ENCODE data around the gene CABYR.
A peak's percentile ranks its signal among the peaks of the same experiment; 100 is the strongest.

CABYR gene

GRCh38 chr18:24161304-24161703 lies 22.4 kb downstream of the CABYR start:
- Histone ChIP-seq H3K9me3 (no peaks in the 10 kb centered on the region), H3K27ac (no peak overlapping the region), H4K20me1 (no peaks in the 10 kb centered on the region), H3K27me3 (no peaks in the 10 kb centered on the region), H3K4me1 (no peaks in the 10 kb centered on the region), H3K36me3 (peaks cover 63% of the 10 kb centered on the region), H3K4me2 (no peak overlapping the region), H3K4me3 (no peak overlapping the region), H3K9ac (no peak overlapping the region)
- TF ChIP-seq Cebpa-rat (IDR thresholded peaks at IDR 0.05) = no peak

- H3K4me1 ChIP-seq = no peaks in the 10 kb centered on the region
- peaks cover 38% of the 10 kb centered on the region for H3K36me3 ChIP-seq
- no peaks in the 10 kb centered on the region for H4K20me1 ChIP-seq
- no peak overlapping the region for H3K4me2 ChIP-seq
- TF ChIP-seq Cebpa-rat (IDR thresholded peaks at IDR 0.05) = no peak
- H3K27ac ChIP-seq = no peak overlapping the region
- H3K9ac ChIP-seq = no peak overlapping the region
- H3K4me3 ChIP-seq = no peak overlapping the region
- no peaks in the 10 kb centered on the region for H3K27me3 ChIP-seq
- H3K9me3 ChIP-seq = no peaks in the 10 kb centered on the region
These were observed 29.6 kb downstream of the CABYR start for GRCh38 chr18:24168496-24168895.

- Histone ChIP-seq H3K4me3 (no peak overlapping the region), H3K9me3 (no peaks in the 10 kb centered on the region), H3K4me1 (no peaks in the 10 kb centered on the region), H3K27ac (no peak overlapping the region), H3K27me3 (no peaks in the 10 kb centered on the region), H4K20me1 (no peaks in the 10 kb centered on the region), H3K36me3 (peaks cover 33% of the 10 kb centered on the region), H3K4me2 (no peak overlapping the region), H3K9ac (no peak overlapping the region)
- no peak for TF ChIP-seq Cebpa-rat (IDR thresholded peaks at IDR 0.05)
These were observed 31.5 kb downstream of the CABYR start for GRCh38 chr18:24170360-24170759.

DNA sequence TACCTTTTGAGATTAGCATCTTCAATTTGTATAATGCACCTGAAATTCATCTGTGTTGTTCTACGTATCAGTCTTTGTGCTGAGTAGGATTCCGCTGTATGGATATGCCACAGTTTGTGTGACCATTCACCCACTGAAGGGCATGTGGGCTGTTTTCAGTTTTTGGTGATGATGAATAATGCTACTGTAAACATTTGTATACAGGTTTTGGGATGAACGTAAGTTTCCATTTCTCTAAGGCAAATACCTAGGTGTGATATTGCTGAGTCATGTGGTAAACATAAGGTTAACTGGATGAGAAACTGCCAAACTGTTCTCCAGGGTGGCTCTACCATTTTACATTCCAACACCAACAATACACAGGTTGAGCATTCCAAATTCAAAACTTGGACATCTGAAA lies 35.1 kb downstream of the CABYR start:
- Histone ChIP-seq H3K4me3 (no peak overlapping the region), H3K4me1 (peaks cover 18% of the 10 kb centered on the region), H3K4me2 (no peak overlapping the region), H4K20me1 (no peaks in the 10 kb centered on the region), H3K27me3 (no peaks in the 10 kb centered on the region), H3K9me3 (no peaks in the 10 kb centered on the region), H3K36me3 (peaks cover 15% of the 10 kb centered on the region; the same call in 1 of the 2 replicates), H3K27ac (no peak overlapping the region), H3K9ac (no peak overlapping the region)
- no peak for TF ChIP-seq Cebpa-rat (IDR thresholded peaks at IDR 0.05)

DNA sequence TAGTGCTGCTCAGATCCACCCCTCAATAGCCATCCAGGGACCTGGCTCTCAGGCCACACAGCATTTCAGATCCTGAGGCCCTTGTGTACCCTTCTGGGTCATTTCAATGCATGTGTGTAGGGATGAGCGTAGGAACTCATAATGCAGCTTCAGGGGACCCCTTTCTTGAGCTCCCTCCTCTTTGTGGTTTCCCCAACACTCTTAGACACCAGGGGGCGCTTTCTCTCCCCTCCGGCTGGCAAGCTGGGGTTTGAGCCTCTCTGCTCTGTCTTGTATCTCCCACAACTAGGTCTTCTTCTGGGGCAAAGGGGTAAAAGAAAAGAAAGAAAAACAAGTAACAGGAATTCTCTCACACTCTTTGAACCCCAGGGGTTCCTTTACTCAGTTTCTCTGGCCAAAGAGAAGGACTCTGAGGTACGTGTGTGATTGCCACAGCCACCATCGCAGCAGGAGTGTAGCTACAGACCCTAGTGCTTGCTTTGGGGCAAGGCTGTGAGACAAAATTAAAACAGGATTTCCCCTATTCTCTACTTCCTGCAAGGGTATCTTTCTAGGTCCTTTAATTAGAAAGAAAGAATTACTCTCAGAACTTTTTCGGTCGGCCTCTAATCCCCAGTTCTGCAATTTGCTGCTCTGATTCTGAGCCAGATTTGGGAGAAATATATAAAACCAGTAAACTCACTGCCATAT lies 38.0 kb downstream of the CABYR start:
- H3K4me3 ChIP-seq = peak overlapping the region; percentile 26; the same call in 1 of the 2 replicates
- peak overlapping the region; percentile 70 for H3K4me2 ChIP-seq

DNA sequence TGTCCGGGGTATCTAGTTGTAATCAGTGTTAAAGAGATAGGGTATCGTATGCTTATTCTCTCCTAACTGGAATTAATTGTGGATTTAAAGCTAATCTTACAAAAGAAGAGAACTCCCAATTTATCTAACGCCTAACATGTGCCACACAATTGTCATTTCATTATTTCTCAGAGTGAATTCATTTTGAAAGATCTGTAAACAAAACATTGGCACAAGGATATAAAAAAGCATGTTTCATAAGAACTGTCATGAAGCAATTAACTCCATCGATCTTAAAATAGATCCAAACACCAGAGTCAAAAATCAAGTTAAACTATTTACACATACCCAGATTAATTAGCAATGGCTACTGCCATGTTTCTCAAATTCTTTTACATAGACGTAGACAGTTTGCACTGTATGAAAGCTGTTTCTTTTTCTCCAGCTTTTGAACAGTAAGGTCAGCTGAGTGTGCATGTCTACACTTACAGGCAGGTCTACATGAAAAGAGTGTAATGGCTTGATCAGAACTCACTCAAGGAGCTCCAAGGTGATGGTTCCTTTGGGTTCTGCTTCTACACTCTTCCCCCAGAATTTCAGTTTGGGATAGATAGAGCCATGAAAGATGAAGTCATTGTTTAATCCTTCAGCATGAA lies 38.8 kb downstream of the CABYR start:
- Histone ChIP-seq H3K4me2 (peak overlapping the region; percentile 70), H3K9ac (no peak overlapping the region), H3K36me3 (peaks cover 14% of the 10 kb centered on the region; the same call in 1 of the 2 replicates)

More for the DNA sequence above, 38.0 kb downstream of the CABYR start:
- TF ChIP-seq Cebpa-rat (IDR thresholded peaks at IDR 0.05) = no peak
- Histone ChIP-seq H4K20me1 (no peaks in the 10 kb centered on the region), H3K9me3 (no peaks in the 10 kb centered on the region), H3K36me3 (peaks cover 14% of the 10 kb centered on the region; the same call in 1 of the 2 replicates), H3K9ac (peak overlapping the region; percentile 7; the same call in 1 of the 2 replicates), H3K4me1 (peaks cover 18% of the 10 kb centered on the region), H3K27me3 (no peaks in the 10 kb centered on the region), H3K27ac (peak overlapping the region; percentile 49)

GRCh38 chr18:24180048-24180447 lies 41.2 kb downstream of the CABYR start:
- Histone ChIP-seq H3K4me1 (peaks cover 18% of the 10 kb centered on the region), H3K27me3 (no peaks in the 10 kb centered on the region), H3K4me2 (no peak overlapping the region), H4K20me1 (no peaks in the 10 kb centered on the region), H3K36me3 (peaks cover 6% of the 10 kb centered on the region; the same call in 1 of the 2 replicates), H3K9ac (no peak overlapping the region), H3K27ac (no peak overlapping the region), H3K4me3 (no peak overlapping the region), H3K9me3 (no peaks in the 10 kb centered on the region)
- no peak for TF ChIP-seq Cebpa-rat (IDR thresholded peaks at IDR 0.05)

More for the DNA sequence above, 38.8 kb downstream of the CABYR start:
- H3K27ac ChIP-seq = no peak overlapping the region
- H3K4me3 ChIP-seq = no peak overlapping the region
- no peak for TF ChIP-seq Cebpa-rat (IDR thresholded peaks at IDR 0.05)
- H3K4me1 ChIP-seq = peaks cover 18% of the 10 kb centered on the region
- H4K20me1 ChIP-seq = no peaks in the 10 kb centered on the region
- no peaks in the 10 kb centered on the region for H3K27me3 ChIP-seq
- H3K9me3 ChIP-seq = no peaks in the 10 kb centered on the region

GRCh38 chr18:24181806-24182205 lies 42.9 kb downstream of the CABYR start:
- no peak overlapping the region for H3K4me3 ChIP-seq
- H4K20me1 ChIP-seq = no peaks in the 10 kb centered on the region
- no peak overlapping the region for H3K9ac ChIP-seq
- H3K4me1 ChIP-seq = peaks cover 10% of the 10 kb centered on the region
- H3K27ac ChIP-seq = no peak overlapping the region
- H3K36me3 ChIP-seq = peaks cover 14% of the 10 kb centered on the region; the same call in 1 of the 2 replicates
- no peaks in the 10 kb centered on the region for H3K9me3 ChIP-seq
- no peak for TF ChIP-seq Cebpa-rat (IDR thresholded peaks at IDR 0.05)
- H3K4me2 ChIP-seq = no peak overlapping the region
- H3K27me3 ChIP-seq = no peaks in the 10 kb centered on the region

GRCh38 chr18:24185805-24186204 lies 46.9 kb downstream of the CABYR start:
- no peak for TF ChIP-seq Cebpa-rat (IDR thresholded peaks at IDR 0.05)

DNA sequence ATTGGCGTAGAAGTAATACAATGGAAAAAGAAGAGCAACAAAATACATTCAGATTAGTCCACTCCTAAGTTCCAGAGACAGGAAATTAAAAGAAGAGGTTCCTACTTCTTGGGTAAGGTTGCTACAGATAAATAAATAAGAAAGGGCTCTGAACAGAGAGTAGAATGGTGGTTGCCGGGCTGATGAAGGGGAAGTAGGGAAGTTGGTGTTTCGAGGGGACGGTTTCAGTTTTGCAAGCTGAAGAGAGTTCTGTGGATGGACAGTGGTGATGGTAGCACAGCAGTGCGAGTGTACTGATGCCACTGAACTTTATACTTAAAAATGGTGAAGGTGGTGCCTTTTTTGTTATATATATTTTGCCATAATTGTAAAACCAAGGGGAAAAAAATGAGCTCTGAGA lies 48.2 kb downstream of the CABYR start:
- H3K27ac ChIP-seq = no peak overlapping the region
- H3K4me1 ChIP-seq = no peaks in the 10 kb centered on the region
- no peak overlapping the region for H3K9ac ChIP-seq
- no peak overlapping the region for H3K4me3 ChIP-seq
- H3K9me3 ChIP-seq = no peaks in the 10 kb centered on the region
- no peak for TF ChIP-seq Cebpa-rat (IDR thresholded peaks at IDR 0.05)
- peaks cover 13% of the 10 kb centered on the region; the same call in 1 of the 2 replicates for H3K36me3 ChIP-seq
- H3K4me2 ChIP-seq = no peak overlapping the region
- no peaks in the 10 kb centered on the region for H3K27me3 ChIP-seq
- H4K20me1 ChIP-seq = no peaks in the 10 kb centered on the region

More at GRCh38 chr18:24185805-24186204, 46.9 kb downstream of the CABYR start:
- no peak overlapping the region for H3K27ac ChIP-seq
- no peak overlapping the region for H3K4me2 ChIP-seq
- no peaks in the 10 kb centered on the region for H3K27me3 ChIP-seq
- no peaks in the 10 kb centered on the region for H4K20me1 ChIP-seq
- peaks cover 17% of the 10 kb centered on the region; the same call in 1 of the 2 replicates for H3K36me3 ChIP-seq
- H3K4me3 ChIP-seq = no peak overlapping the region
- no peaks in the 10 kb centered on the region for H3K9me3 ChIP-seq
- no peaks in the 10 kb centered on the region for H3K4me1 ChIP-seq
- no peak overlapping the region for H3K9ac ChIP-seq
